HG02759 (cell line): ENCODE data around the gene STXBP1.

Source experiments
- ATAC-seq: cut with Tn5 transposase; IDR thresholded peaks from one replicate; pipeline ENCODE4 v1.9.1; 2021; ENCODE audit warnings: mild to moderate bottlenecking, moderate library complexity; ENCODE audit not compliant: unreplicated experiment

Gene STXBP1

GRCh38 chr9:127731938-127732337 is 119.9 kb downstream of the STXBP1 start:
- ATAC-seq, result no peak

DNA sequence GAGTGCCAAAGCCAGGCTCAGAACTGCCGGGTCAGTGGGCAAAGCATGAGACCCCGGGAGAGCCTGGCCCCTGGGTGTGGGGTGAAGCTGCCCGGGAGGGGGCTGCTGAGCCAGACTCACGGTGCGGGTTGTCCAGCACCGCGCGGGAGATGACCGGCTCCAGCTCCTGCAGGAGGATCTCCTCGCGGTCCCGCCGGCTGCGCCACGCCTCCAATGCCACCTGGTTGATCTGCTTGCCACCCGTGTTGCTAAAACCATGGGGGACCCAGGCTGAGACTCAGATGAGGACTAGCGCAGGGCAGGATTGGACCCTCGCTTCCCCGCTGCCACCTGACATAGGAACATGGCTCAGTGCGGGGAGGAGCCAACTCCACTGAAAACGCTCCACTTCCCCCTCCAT is 120.4 kb downstream of the STXBP1 start:
- ATAC-seq, result no peak

- ATAC-seq, result no peak
These were observed 121.5 kb downstream of the STXBP1 start for GRCh38 chr9:127733614-127734013.

- no peak for ATAC-seq
These were observed 122.2 kb downstream of the STXBP1 start for GRCh38 chr9:127734247-127734746.

DNA sequence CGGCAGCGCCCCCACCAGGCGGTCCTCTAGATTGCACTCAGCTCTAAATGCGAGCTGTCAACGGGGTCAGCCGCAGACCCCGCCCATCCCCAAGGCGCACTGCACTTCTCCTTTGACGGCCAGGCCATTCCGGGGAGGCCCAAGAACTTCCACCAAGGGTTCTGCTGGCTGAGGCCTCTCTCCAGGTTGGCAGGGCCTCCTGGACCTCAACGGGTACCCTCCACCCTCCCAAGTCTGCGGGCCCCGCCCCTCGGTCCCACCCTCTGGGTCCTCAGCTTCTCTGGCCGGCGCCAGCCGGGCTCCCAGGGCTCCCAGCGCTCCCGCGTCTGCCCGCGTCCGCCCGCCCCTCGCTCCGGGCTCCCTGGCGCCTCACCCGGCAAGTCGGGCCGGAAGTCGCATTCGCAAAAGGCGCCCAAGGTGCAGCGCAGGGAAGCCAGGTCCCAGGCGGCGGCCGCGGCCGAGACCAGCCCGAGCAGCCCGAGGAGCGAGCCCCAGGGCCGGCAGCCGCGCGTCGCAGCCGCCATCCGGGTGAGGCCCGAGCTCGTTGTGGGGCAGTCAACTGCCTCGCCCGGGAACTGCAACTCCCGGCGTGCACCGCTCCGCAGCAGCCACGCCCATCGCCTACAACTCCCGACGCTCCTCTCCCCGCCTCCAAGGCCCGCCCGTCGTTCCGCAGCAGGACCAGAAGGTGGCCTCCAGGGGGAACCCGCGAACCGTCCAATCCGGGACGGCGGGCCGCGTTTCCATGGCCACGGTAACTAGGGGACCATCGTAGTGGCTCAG is 122.9 kb downstream of the STXBP1 start, which contains the start of gene TOR2A:
TOR2A (minus strand) TSS at position 548 of the 783 bp plus-strand sequence; CDS start at position 524, 24 bp downstream.
- peak; percentile 84 for ATAC-seq

DNA sequence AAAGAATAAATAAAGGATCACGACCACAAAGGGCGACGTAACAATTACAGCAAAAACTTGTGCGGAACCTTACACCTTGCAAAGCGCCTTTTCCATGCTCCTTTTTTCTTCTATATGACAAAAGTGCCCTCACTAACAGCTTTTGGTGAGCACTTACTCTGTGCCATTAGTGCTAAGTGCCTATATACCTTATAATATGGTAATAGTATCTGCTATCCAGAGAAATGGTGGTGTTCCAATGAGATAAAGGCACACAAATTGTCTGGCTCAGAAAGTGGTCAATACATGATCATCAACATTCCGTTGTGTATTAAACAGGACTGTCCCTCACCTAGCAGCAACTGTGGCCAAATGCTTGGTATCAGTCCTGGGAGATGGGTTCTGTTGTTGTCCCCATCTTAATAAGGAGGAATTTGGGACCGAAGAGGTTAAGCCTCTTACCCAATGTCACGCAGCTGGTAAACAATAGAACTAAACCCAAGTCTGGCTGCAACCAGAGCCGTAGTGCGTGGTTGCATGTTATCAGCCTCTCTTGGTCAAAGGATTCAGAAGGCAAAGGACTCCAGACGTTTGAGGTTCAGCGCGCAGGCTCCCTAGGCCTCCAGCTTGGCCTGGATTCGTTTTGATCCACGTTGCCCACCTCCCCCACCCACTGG is 123.6 kb downstream of the STXBP1 start:
- no peak for ATAC-seq

- ATAC-seq, result no peak
These were observed 126.6 kb downstream of the STXBP1 start for GRCh38 chr9:127738666-127739065.

- no peak for ATAC-seq
These were observed 127.7 kb downstream of the STXBP1 start for GRCh38 chr9:127739614-127740330.

GRCh38 chr9:127741831-127742434 is 129.9 kb downstream of the STXBP1 start:
- no peak for ATAC-seq
